ENCODE measurements around the gene MROH2A.

DNA sequence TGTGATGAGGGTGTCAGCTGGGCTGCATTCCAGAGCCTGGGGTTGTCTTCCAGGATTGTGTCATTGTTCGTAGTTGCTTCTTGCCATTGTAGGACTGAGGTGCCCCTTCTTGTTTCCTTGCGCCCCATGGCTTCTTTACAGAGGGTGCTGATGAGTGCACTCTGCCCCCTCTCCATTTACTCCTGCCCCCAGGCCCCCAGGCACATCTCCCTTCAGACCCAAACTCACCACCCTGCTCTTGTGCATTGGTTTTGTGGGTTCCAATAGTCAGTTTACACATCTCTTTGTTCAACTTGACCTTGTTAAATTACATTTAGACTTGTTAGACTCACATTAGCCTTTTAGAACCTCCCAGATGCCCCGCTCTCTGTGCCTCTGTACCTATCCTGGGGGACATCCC lies 43.1 kb downstream of the MROH2A start:
- TF ChIP-seq, protein P1, sequence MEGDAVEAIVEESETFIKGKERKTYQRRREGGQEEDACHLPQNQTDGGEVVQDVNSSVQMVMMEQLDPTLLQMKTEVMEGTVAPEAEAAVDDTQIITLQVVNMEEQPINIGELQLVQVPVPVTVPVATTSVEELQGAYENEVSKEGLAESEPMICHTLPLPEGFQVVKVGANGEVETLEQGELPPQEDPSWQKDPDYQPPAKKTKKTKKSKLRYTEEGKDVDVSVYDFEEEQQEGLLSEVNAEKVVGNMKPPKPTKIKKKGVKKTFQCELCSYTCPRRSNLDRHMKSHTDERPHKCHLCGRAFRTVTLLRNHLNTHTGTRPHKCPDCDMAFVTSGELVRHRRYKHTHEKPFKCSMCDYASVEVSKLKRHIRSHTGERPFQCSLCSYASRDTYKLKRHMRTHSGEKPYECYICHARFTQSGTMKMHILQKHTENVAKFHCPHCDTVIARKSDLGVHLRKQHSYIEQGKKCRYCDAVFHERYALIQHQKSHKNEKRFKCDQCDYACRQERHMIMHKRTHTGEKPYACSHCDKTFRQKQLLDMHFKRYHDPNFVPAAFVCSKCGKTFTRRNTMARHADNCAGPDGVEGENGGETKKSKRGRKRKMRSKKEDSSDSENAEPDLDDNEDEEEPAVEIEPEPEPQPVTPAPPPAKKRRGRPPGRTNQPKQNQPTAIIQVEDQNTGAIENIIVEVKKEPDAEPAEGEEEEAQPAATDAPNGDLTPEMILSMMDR (IDR thresholded peaks at IDR 0.05; ENCODE audit: low read depth, low read length), result no peak
- TF ChIP-seq EZH2phosphoT487 (IDR thresholded peaks at IDR 0.05; ENCODE audit: low read depth), result no peak
